Activated CD8-positive, alpha-beta memory T cell treated with anti-CD3 and anti-CD28 coated beads for 48 hours (primary cell): ENCODE data around the gene HHLA2.

Source experiments
- DNase-seq, 3 experiments: peaks; one replicate each; pipeline ENCODE4 v3.0.0-alpha.2; 2020; ENCODE audit warnings: low read depth in 2 of 3, low spot score in 2 of 3

Gene HHLA2

GRCh38 chr3:108391917-108392593, 95.7 kb downstream of the HHLA2 start:
- no peak for DNase-seq

- no peak for DNase-seq
Observed at GRCh38 chr3:108393128-108393900, 97.0 kb downstream of the HHLA2 start.

GRCh38 chr3:108394016-108394415, 97.7 kb downstream of the HHLA2 start:
- DNase-seq: no peak

- DNase-seq: no peak
Observed at GRCh38 chr3:108394563-108394962, 98.2 kb downstream of the HHLA2 start.

GRCh38 chr3:108396336-108396735, 100.0 kb downstream of the HHLA2 start:
- no peak for DNase-seq

- no peak for DNase-seq
Observed at GRCh38 chr3:108398510-108398909, 102.2 kb downstream of the HHLA2 start.

- DNase-seq: no peak
Observed at GRCh38 chr3:108401836-108402235, 105.5 kb downstream of the HHLA2 start.

GRCh38 chr3:108403198-108403597, 106.8 kb downstream of the HHLA2 start:
- no peak for DNase-seq

- DNase-seq: no peak
Observed at GRCh38 chr3:108403686-108404345, 107.5 kb downstream of the HHLA2 start.

- no peak for DNase-seq
Observed at GRCh38 chr3:108404368-108404767, 108.0 kb downstream of the HHLA2 start.

- no peak for DNase-seq
Observed at GRCh38 chr3:108406063-108406660, 109.8 kb downstream of the HHLA2 start.

GRCh38 chr3:108406661-108407206, 110.4 kb downstream of the HHLA2 start:
- DNase-seq: no peak

GRCh38 chr3:108407886-108408285, 111.5 kb downstream of the HHLA2 start:
- no peak for DNase-seq

- DNase-seq: no peak
Observed at GRCh38 chr3:108408883-108409799, 112.8 kb downstream of the HHLA2 start.

- no peak for DNase-seq
Observed at GRCh38 chr3:108409800-108410178, 113.4 kb downstream of the HHLA2 start.

- DNase-seq: no peak
Observed at GRCh38 chr3:108410531-108410984, 114.2 kb downstream of the HHLA2 start.

GRCh38 chr3:108412121-108412750, 115.9 kb downstream of the HHLA2 start:
- DNase-seq: no peak

GRCh38 chr3:108414007-108414406, 117.7 kb downstream of the HHLA2 start:
- no peak for DNase-seq

- DNase-seq: no peak
Observed at GRCh38 chr3:108415661-108416060, 119.3 kb downstream of the HHLA2 start.
